HG03378 (cell line): ENCODE data around the gene AP1S2.
"Not testable (repeated sequence)": the region's sequence is repeated elsewhere in the genome, so short reads cannot be mapped to it uniquely, and the experiment has no call there.

ENCODE experiments used
- ATAC-seq: cut with Tn5 transposase; IDR thresholded peaks from one replicate; pipeline ENCODE4 v1.9.1; 2021; ENCODE audit warnings: mild to moderate bottlenecking, moderate library complexity; ENCODE audit not compliant: unreplicated experiment

Gene AP1S2

GRCh38 chrX:15855568-15856221 lies 1.1 kb upstream of the AP1S2 start:
- ATAC-seq = no peak

- ATAC-seq = peak; percentile 21
Observed at GRCh38 chrX:15854080-15854655, 445 bp downstream of the AP1S2 start.

- no peak for ATAC-seq
Observed at GRCh38 chrX:15853586-15854079, 980 bp downstream of the AP1S2 start.

GRCh38 chrX:15849555-15849954 lies 5.1 kb downstream of the AP1S2 start:
- no peak for ATAC-seq

- no peak for ATAC-seq
Observed at GRCh38 chrX:15848576-15848975, 6.0 kb downstream of the AP1S2 start.

- no peak for ATAC-seq
Observed at GRCh38 chrX:15843960-15844359, 10.7 kb downstream of the AP1S2 start.

- no peak for ATAC-seq
Observed at GRCh38 chrX:15841853-15842516, 12.6 kb downstream of the AP1S2 start.

- ATAC-seq = no peak
Observed at GRCh38 chrX:15838017-15838416, 16.6 kb downstream of the AP1S2 start.

- no peak for ATAC-seq
Observed at GRCh38 chrX:15834827-15835595, 19.6 kb downstream of the AP1S2 start.

- no peak for ATAC-seq
Observed at GRCh38 chrX:15834053-15834452, 20.6 kb downstream of the AP1S2 start.

GRCh38 chrX:15831347-15831746 lies 23.3 kb downstream of the AP1S2 start:
- not testable (repeated sequence) for ATAC-seq

- ATAC-seq = no peak
Observed at GRCh38 chrX:15829217-15829616, 25.4 kb downstream of the AP1S2 start.

GRCh38 chrX:15825936-15826335 lies 28.7 kb downstream of the AP1S2 start:
- no peak for ATAC-seq

- no peak for ATAC-seq
Observed at GRCh38 chrX:15822922-15823321, 31.7 kb downstream of the AP1S2 start.

GRCh38 chrX:15820106-15821073 lies 34.2 kb downstream of the AP1S2 start:
- ATAC-seq = no peak

GRCh38 chrX:15816886-15817285 lies 37.7 kb downstream of the AP1S2 start:
- ATAC-seq = no peak

GRCh38 chrX:15816438-15816809 lies 38.2 kb downstream of the AP1S2 start:
- ATAC-seq = no peak

- ATAC-seq = peak; percentile 61
Observed at GRCh38 chrX:15815779-15816437, 38.7 kb downstream of the AP1S2 start.

- no peak for ATAC-seq
Observed at GRCh38 chrX:15814771-15815365, 39.7 kb downstream of the AP1S2 start.
